Neural progenitor cell (in vitro differentiated cells): ENCODE data around the gene MUC5AC. TPM values are rescaled to one million over a fixed set of nuclear protein-coding genes. Genes with fewer than 3 reads are reported as not detected.
"Not testable (repeated sequence)": the region's sequence is repeated elsewhere in the genome, so short reads cannot be mapped to it uniquely, and the experiment has no call there.

Source experiments
- DNase-seq: peaks from one replicate; pipeline ENCODE4 v3.0.0-alpha.2; 2016; ENCODE audit warnings: low spot score
- H2AFZ ChIP-seq: fragments of 200-600 bp; sonication (generic); replicated peaks from 2 replicates; pipeline ENCODE4 v1.6.1; 2016; ENCODE audit warnings: antibody characterized with exemption
- H3F3A ChIP-seq: fragments of 200-600 bp; sonication (generic); 2 replicates; pipeline ENCODE4 v1.6.1; 2016; ENCODE audit warnings: antibody characterized with exemption, low read depth
- H3K27ac ChIP-seq: fragments of 200-600 bp; sonication (generic); 2 replicates; pipeline ENCODE4 v1.5.1; 2016; ENCODE audit warnings: mild to moderate bottlenecking
- H3K27me3 ChIP-seq: fragments of 200-600 bp; sonication (generic); 2 replicates; pipeline ENCODE4 v1.6.1; 2016; ENCODE audit warnings: mild to moderate bottlenecking, moderate library complexity
- H3K36me3 ChIP-seq: fragments of 200-600 bp; sonication (generic); 2 replicates; pipeline ENCODE4 v1.5.1; 2016
- H3K4me1 ChIP-seq: fragments of 200-600 bp; sonication (generic); 2 replicates; pipeline ENCODE4 v1.6.1; 2016; ENCODE audit warnings: mixed run types
- H3K4me2 ChIP-seq: fragments of 200-600 bp; sonication (generic); 2 replicates; pipeline ENCODE4 v1.6.1; 2016
- H3K4me3 ChIP-seq: fragments of 200-600 bp; sonication (generic); 2 replicates; pipeline ENCODE4 v1.5.1; 2016
- H3K79me2 ChIP-seq: fragments of 200-600 bp; sonication (generic); 2 replicates; pipeline ENCODE4 v1.6.1; 2016; ENCODE audit warnings: low read depth
- H3K9ac ChIP-seq: fragments of 200-600 bp; sonication (generic); 2 replicates; pipeline ENCODE4 v1.6.1; 2016
- H3K9me3 ChIP-seq: fragments of 200-600 bp; sonication (generic); 2 replicates; pipeline ENCODE4 v1.5.1; 2016; ENCODE audit warnings: low read depth
- H4K20me1 ChIP-seq: fragments of 200-600 bp; sonication (generic); 2 replicates; pipeline ENCODE4 v1.6.1; 2016; ENCODE audit warnings: low read depth
- H3K27ac Mint-ChIP-seq: 3 replicates; pipeline ENCODE4 v1.8.0; 2021; ENCODE audit warnings: mixed read lengths
- H3K27me3 Mint-ChIP-seq: 2 replicates; pipeline ENCODE4 v1.8.0; 2022; ENCODE audit warnings: low read depth, mild to moderate bottlenecking, inconsistent platforms, moderate library complexity, mixed read lengths; ENCODE audit not compliant: insufficient read depth
- H3K36me3 Mint-ChIP-seq: 3 replicates; pipeline ENCODE4 v1.8.0; 2021; ENCODE audit warnings: mixed read lengths
- H3K4me1 Mint-ChIP-seq: 3 replicates; pipeline ENCODE4 v1.8.0; 2021; ENCODE audit warnings: mixed read lengths
- H3K4me3 Mint-ChIP-seq: 3 replicates; pipeline ENCODE4 v1.8.0; 2021; ENCODE audit warnings: mild to moderate bottlenecking, moderate library complexity, mixed read lengths
- H3K9me3 Mint-ChIP-seq: 3 replicates; pipeline ENCODE4 v1.8.0; 2020; ENCODE audit warnings: mixed read lengths
- total RNA-seq: library from RNA; depleted of rRNA; stranded (reverse); fragments of >200 nt; gene quantifications from 2 replicates; pipeline ENCODE4 v1.2.3, GENCODE V29; 2015; ENCODE audit warnings: low replicate concordance

The MUC5AC gene
- total RNA-seq, 1 donor from 2014 or later = not detected

GRCh38 chr11:1245717-1246116 lies 88.0 kb downstream of the MUC5AC start:
- H3K27me3 Mint-ChIP-seq, H3K4me3 ChIP-seq, H3K4me1 ChIP-seq, H3K4me1 Mint-ChIP-seq, H3K27ac ChIP-seq, H3K36me3 Mint-ChIP-seq, H3K27me3 ChIP-seq, H4K20me1 ChIP-seq, H3K79me2 ChIP-seq, DNase-seq, H3K4me2 ChIP-seq, H3K27ac Mint-ChIP-seq, H2AFZ ChIP-seq, H3K4me3 Mint-ChIP-seq, H3K9me3 ChIP-seq, H3K9ac ChIP-seq, H3K36me3 ChIP-seq, H3F3A ChIP-seq: not testable (repeated sequence)
- H3K9me3 Mint-ChIP-seq = peaks cover 39% of the 10 kb centered on the region

GRCh38 chr11:1246301-1246700 lies 88.5 kb downstream of the MUC5AC start:
- H2AFZ ChIP-seq, H4K20me1 ChIP-seq, H3K4me2 ChIP-seq, H3K9ac ChIP-seq, H3K4me3 Mint-ChIP-seq, H3K27ac Mint-ChIP-seq, H3K27me3 ChIP-seq, H3F3A ChIP-seq, H3K4me1 Mint-ChIP-seq, H3K36me3 ChIP-seq, H3K9me3 ChIP-seq, H3K27ac ChIP-seq, H3K4me3 ChIP-seq, H3K79me2 ChIP-seq, H3K4me1 ChIP-seq, H3K36me3 Mint-ChIP-seq, DNase-seq: not testable (repeated sequence)
- H3K9me3 Mint-ChIP-seq = peaks cover 45% of the 10 kb centered on the region
- H3K27me3 Mint-ChIP-seq = peaks cover 11% of the 10 kb centered on the region

GRCh38 chr11:1247026-1247425 lies 89.3 kb downstream of the MUC5AC start:
- not testable (repeated sequence) for DNase-seq, H3K9ac ChIP-seq, H3K27ac Mint-ChIP-seq, H2AFZ ChIP-seq, H3K4me1 ChIP-seq, H3K27me3 ChIP-seq, H3K36me3 Mint-ChIP-seq, H3K4me2 ChIP-seq, H3K4me3 Mint-ChIP-seq, H3K27ac ChIP-seq, H3K9me3 ChIP-seq, H3K79me2 ChIP-seq, H3F3A ChIP-seq, H3K4me3 ChIP-seq, H3K36me3 ChIP-seq, H3K4me1 Mint-ChIP-seq, H4K20me1 ChIP-seq
- H3K9me3 Mint-ChIP-seq = peaks cover 49% of the 10 kb centered on the region
- peaks cover 12% of the 10 kb centered on the region for H3K27me3 Mint-ChIP-seq

GRCh38 chr11:1248951-1249350 lies 91.2 kb downstream of the MUC5AC start:
- H3K36me3 Mint-ChIP-seq, H3F3A ChIP-seq, H3K4me2 ChIP-seq, H2AFZ ChIP-seq, H4K20me1 ChIP-seq, H3K4me1 Mint-ChIP-seq, H3K9me3 ChIP-seq, H3K4me3 Mint-ChIP-seq, H3K79me2 ChIP-seq, H3K4me3 ChIP-seq, H3K27ac ChIP-seq, H3K4me1 ChIP-seq, DNase-seq, H3K9ac ChIP-seq, H3K36me3 ChIP-seq, H3K27ac Mint-ChIP-seq, H3K27me3 ChIP-seq: not testable (repeated sequence)
- Mint-ChIP-seq H3K27me3 (peaks cover 11% of the 10 kb centered on the region), H3K9me3 (peaks cover 47% of the 10 kb centered on the region)

GRCh38 chr11:1250411-1250810 lies 92.7 kb downstream of the MUC5AC start:
- H3K27me3 ChIP-seq, H3K27ac Mint-ChIP-seq, H3K4me2 ChIP-seq, H3K79me2 ChIP-seq, H3K27ac ChIP-seq, H3K36me3 ChIP-seq, H3K4me3 ChIP-seq, DNase-seq, H3K4me3 Mint-ChIP-seq, H3K9me3 ChIP-seq, H3K9ac ChIP-seq, H3K4me1 Mint-ChIP-seq, H3K4me1 ChIP-seq, H2AFZ ChIP-seq, H3K36me3 Mint-ChIP-seq, H3F3A ChIP-seq, H4K20me1 ChIP-seq: not testable (repeated sequence)
- Mint-ChIP-seq H3K27me3 (peaks cover 11% of the 10 kb centered on the region), H3K9me3 (peaks cover 45% of the 10 kb centered on the region)

Other genes with a start within 250 kb of the MUC5AC start
- gene CHID1, start 247.1 kb upstream of the MUC5AC start, total RNA-seq = 56.6 and 62.9 TPM in 2 replicates
- 50.4 and 67.5 TPM in 2 replicates for gene AP2A2, start 232.1 kb upstream of the MUC5AC start, total RNA-seq
- not detected in 2 replicates for gene MUC6, start 121.2 kb upstream of the MUC5AC start, total RNA-seq
- gene MUC2, start 83.1 kb upstream of the MUC5AC start, total RNA-seq = not detected in 2 replicates
- gene MUC5B, start 65.1 kb downstream of the MUC5AC start, total RNA-seq = 0.03 TPM in 1 of 2 replicates, not detected in the other
- gene TOLLIP, start 151.7 kb downstream of the MUC5AC start, total RNA-seq = 8.5 and 17.5 TPM in 2 replicates
- 8.2 and 13.8 TPM in 2 replicates for gene BRSK2, start 232.0 kb downstream of the MUC5AC start, total RNA-seq